GM19324 (cell line): ENCODE data around the gene ITGB3.
A peak's percentile ranks its signal among the peaks of the same experiment; 100 is the strongest.

Experiments
- ATAC-seq: cut with Tn5 transposase; IDR thresholded peaks from one replicate; pipeline ENCODE4 v1.9.1; 2021; ENCODE audit warnings: mild to moderate bottlenecking, moderate library complexity; ENCODE audit not compliant: unreplicated experiment, low FRiP score

Gene ITGB3

DNA sequence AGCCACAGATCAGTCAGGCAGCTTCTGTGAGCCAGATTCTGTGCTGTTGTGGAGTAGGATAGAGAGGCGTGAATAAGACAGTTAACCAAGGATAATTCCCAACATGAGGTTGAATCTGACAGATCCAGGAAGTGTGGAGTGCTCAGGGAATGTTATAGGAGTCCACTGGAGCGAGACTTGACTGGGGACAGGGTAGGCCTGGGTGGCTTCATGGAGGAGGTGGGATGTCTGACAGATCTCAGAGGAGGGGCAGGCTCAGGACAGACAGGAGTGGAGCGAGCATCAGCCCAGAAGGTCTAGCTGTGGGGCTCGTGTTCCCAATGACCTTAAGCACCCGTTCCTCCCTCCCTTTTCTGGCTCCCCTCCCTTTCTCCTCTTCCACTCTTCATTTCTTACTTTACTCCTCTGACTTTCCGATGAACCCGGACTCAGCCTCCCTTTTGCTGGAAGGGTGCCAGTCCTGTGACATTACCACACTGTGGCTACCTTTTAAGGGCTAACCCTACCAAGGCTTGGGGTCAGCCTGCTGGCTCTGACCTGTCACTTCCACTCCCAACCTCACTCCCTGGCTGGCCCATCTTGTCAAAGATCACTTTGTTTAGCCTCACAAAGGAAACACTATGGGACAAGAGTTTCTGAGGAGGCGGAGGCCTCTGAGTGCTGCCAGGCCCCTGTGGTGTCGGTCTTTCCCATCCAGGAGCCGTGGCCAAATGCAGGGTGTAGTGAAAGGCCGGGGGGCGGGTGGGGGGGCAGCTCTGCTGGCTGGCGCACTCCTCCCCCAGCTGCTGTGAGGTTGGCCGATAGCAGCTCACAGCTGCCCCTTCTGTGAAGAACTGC, 41.6 kb downstream of the ITGB3 start:
- ATAC-seq = no peak

DNA sequence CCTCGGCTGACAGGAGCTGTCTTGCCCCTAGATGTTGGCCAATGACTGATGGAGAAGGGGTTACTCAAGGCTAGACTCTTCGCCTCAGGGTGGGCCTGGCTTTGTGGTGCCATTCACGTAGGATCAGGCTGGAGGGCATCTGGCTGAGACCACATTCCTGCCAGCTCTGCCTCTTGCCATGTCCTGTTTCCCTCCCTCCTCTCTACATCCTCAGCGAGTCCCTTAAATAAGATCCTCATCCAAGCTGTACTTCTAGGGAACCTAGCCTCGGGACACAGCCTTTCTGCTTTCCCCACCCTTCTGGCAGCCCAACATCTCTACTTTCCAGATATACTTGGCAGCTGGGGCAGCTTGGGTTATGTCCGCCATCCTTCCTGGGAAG, 42.2 kb downstream of the ITGB3 start:
- ATAC-seq = no peak

DNA sequence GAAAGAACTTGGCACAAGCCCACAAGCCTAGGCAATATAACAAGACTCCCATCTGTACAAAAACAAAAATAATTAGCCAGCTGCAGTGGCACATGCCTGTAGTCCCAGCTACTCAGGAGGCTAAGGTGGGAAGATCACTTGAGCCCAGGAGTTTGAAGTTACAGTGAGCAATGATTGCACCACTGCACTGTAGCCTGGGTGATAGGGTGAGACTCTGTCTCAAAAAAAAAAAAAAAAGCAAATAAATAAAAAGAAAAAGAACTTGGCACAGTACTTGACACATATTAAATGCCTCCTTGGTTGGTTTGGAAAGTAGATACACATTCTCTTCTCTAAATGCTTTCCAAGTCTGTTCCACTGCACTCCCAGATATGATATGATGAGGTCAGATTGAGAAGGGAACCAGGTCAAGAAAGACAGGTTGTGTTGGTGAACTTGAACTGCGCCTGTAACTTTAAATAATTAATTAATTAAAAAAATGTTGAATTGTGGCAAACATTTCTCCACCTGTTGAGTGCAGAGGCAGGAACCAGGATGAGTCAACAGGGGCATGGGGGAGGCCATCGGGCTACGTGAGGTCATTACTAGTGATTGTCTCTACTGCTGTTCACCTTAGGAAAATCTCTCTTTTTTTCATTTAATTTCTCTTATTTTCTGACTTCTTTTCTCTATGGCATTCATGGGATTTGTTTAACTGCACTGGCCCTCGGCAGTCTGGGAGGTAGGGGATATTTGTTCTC, 44.2 kb downstream of the ITGB3 start:
- ATAC-seq = no peak

DNA sequence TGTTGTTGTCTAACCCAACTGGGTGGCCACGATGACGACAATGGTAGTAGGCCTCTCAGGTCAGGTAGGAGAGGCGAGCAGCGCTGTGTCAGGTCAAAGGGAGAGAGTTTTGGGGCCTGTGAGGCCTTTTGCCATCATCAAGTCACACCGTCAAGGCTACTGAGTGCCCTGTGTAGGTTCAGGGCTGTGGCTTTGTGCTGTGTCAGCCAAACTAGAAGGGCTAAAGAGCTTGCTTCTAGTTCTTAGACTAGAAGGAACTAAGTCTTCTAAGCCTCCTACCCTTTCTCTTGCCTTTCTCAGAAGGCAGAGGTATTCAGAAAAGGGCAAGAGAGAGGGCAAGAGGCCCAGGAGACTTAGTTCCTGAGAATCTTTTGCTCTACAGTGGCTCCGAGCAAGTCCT, 45.1 kb downstream of the ITGB3 start:
- ATAC-seq = no peak

DNA sequence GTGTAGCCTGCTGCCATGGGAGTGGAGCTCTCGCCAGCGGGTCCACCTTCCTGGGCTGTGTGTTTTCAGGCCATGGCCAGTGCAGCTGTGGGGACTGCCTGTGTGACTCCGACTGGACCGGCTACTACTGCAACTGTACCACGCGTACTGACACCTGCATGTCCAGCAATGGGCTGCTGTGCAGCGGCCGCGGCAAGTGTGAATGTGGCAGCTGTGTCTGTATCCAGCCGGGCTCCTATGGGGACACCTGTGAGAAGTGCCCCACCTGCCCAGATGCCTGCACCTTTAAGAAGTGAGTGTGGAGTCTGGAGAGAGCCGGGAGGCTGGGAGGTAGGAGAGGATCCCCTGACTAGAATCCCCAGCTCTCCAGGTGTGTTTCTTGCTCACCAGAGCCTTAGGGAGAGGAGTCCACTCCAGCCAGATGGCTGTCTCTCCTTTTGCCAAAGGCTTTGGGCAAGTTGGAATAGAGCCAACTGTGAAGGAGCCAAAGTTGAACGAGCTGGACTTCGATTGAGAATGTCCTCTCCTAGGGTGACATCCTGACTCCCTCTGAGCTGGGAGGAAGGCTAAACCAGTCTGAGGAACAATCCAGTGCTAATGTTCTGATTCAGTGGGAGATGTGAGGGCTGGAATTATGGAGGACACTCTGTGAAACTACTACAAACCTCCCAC, 45.7 kb downstream of the ITGB3 start:
- ATAC-seq = no peak

DNA sequence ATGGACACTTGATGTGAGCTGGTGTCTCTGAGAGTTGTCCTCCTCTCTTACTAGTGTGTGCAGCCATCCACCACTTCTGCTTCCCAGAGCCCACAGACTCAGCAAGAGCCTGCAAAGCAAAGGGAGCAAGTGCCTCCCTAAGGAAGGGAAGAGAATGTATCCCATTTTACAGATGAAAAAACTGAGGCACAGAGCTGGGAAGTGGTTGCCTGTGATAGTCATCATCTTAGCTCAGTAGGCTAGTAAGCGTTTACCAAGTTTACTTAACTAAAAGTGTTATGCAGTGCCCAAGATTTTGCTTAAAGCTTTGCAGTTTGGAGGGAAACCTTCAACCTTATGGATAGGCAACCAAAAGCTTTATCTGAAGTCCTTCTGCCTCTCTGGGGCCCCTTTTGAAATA, 47.1 kb downstream of the ITGB3 start:
- ATAC-seq = no peak

DNA sequence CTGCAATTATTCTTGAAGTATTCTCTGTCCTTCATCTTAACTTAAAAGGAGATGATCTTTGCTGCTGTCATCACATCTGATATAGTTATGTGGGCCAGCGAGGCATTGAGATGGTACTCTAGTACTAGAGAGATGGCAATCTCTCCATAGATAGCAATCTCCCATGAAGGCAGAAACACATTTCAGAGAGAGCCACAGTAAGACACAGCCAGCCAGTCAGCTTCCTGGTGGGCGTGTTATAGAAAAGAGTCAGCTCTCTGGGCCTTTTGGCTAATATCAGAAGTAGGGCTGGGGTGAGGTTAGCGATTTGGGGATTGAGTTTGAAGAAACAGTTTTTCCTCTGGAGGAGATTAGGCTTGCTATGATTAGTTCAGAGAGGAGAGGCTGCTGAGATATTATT, 47.5 kb downstream of the ITGB3 start:
- no peak for ATAC-seq

DNA sequence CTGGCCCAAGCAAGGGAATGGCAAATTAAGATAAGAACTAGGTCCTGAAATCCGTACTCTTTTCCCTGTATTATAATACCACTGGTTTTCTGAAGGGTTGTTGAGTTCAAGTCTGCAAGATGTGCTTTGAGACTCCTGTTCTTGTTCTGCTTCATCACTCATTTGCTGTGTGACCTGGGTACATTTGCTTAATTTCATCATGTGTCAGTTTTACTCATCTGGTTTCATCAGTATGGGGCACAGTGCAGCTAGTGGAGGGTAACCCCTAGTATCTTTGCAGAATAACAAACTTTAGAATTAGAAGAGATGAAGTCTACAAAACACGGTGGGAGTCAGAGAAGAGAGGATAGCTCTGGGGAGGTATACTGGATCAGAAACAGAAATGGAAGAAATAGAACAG, 48.2 kb downstream of the ITGB3 start:
- ATAC-seq = no peak

DNA sequence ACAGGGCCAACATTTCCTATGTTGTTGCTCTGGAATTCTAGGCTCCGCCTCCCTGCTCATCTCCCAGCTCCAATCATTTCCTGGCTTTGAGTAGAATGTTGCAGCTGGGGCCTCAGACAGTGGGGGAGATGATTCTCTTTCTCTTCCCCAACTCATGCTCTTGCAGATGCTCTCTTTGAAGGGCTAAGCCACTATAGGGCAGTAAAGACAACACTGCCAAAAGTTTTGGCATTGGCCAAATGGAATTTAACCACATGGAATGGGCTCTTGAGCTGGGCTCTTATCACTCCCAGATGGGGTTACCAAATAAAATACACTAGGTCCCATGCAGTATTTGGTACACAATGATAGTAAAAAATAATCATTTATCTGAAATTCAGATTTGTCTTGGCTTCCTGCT, 50.6 kb downstream of the ITGB3 start:
- ATAC-seq = no peak

DNA sequence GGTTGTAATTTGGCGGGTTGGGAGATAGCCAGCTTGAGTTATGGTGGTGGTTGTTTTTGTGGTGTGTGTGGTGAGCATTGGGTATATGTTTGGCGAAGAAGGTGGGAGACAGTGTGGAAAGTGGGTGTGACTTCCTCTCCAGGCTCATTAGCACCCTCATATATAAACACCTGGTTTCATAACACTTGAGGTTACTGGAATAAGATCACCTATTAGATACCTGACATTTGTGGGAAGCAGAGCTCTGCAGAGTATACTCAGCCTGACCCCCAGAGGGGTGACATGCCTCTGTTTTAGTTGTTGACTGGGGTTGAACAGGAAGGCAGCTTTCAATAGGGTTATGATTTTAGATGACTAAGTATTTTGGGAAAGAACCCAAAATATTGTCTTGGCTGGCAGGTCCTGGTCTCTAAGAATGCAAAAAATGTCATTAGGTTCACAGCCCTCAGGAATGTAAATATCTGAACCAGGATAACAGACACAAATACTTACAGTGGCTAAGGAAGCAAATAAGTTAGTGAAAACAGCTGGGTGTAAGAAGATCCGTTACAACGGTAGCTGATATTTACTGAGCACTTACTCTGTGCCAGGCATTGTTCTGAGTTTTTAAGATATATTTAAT, 51.8 kb downstream of the ITGB3 start:
- no peak for ATAC-seq

DNA sequence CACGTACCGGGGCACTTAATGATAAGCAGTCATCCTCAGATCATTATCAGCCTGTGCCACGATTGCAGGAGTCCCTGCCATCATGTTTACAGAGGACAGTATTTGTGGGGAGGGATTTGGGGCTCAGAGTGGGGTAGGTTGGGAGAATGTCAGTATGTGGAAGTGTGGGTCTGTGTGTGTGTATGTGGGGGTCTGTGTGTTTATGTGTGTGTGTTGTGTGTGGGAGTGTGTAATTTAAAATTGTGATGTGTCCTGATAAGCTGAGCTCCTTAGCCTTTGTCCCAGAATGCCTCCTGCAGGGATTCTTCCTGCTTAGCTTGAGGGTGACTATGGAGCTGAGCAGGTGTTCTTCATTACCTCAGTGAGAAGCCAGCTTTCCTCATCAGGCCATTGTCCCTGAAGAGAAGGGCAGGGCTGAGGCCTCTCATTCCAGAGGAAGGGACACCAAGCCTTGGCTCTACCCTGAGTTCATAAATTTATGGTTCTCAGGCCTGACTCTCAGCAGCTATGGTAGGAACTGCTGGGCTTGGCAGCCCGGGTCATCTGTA, 56.6 kb downstream of the ITGB3 start:
- ATAC-seq = no peak

DNA sequence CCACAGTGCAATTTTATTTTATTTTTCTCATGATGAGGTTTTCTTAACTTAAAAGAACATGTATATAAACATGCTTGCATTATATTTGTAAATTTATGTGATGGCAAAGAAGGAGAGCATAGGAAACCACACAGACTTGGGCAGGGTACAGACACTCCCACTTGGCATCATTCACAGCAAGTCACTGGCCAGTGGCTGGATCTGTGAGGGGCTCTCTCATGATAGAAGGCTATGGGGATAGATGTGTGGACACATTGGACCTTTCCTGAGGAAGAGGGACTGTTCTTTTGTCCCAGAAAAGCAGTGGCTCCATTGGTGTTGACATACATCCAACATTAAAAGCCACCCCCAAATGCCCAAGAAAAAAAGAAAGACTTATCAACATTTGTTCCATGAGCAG, 57.8 kb downstream of the ITGB3 start:
- no peak for ATAC-seq

DNA sequence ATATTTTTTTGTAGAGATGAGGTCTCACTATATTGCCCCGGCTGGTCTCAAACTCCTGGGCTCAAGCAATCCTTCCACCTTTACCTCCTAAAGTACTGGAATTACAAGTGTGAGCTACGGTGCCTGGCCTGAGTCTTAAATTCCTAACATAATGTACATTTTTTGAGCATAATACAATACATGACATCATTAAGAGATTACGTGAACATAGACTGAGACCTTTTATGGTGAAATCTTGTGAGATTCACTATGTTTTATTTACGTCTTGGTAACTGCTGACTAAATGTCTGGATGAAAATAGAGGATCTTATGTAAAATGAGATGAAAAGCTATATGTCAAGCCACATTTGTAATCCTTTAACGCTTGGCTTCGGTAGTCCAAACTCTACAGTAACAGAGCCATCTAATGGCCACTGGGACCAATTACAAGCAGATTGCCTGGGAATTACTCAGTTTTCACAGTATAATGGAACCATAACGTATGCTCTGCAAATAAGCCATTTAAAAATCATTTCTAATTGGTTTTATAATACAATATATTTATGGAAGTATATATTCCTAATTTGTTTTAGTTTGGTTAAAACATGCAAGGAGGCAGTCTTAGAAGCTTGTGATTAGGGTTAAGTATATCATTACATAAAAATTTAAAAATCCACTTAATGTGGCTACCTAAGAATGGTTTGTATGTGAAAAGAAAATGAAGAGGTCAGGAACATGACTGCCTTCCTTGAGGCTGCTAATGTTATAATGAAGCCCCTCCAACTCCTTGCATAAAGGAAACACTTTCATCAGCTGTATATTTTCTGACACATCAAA, 62.0 kb downstream of the ITGB3 start:
- ATAC-seq = no peak

DNA sequence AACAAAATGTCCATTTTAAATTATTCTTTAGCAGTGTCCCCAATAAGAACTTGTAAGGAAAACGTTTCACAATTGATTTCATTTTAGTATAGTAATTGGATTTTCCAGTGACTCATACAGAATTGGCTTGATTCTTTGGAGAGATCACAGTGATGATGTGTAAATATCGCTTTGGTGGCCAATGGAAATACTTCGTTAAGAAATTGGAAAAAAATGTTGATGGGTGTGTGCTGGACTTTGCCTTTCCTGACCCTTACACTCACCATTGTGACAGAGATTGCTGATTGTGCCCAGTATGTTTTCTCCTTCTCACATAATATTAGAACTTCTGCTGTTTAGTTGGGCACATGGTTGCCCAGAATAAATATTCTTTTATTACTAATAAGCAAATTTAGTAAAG, 62.7 kb downstream of the ITGB3 start:
- no peak for ATAC-seq

DNA sequence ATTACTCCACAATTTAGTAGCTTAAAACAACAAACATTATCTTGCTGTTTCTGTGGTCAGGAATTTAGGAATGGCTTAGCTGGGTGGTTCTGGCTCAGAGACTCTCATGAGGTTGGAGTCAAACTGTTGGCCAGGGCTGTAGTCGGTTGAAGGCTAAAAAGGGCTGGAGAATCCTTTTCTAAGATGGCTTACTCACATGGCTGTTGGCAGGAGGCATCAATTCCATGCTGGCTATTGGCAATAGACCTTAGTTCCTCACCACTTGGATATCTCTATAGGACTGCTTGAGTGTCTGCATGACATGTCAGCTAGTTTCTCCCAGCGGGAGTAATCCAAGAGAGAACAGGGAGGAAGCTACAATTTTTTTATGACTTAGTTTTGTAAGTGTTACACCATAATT, 63.5 kb downstream of the ITGB3 start:
- no peak for ATAC-seq

DNA sequence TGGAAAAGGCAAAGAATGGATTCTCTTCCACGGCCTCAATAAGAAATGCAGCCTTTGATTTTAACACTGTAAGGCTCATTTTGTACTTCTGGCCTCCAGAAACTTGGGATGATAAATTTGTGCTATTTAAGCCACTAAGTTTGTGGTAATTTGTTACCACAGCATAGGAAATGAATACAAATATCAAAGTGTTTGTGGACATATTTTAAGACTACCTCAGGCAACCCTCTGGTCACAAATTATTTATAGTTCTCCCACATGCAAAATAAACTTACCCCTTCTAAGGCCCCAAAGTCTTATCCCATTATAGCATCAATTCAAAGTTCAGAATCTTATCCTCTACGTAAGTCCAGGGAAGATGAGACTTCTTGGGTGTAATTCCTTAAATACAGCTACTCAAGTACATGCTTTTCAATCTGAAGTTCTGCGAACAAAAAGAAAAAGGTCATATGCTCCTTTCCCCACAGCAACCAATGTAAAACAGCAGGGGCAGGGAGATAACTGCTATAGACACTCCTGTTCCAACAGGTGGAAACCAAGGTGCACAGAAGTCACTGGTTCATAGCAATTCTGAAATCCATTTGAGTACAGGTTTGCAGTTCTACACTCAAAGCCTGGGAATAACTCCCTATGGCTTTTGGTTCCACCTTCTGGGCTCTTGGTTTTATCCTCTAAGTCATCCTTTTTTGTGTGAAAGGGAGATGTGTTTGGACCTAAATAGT, 64.7 kb downstream of the ITGB3 start:
- no peak for ATAC-seq

DNA sequence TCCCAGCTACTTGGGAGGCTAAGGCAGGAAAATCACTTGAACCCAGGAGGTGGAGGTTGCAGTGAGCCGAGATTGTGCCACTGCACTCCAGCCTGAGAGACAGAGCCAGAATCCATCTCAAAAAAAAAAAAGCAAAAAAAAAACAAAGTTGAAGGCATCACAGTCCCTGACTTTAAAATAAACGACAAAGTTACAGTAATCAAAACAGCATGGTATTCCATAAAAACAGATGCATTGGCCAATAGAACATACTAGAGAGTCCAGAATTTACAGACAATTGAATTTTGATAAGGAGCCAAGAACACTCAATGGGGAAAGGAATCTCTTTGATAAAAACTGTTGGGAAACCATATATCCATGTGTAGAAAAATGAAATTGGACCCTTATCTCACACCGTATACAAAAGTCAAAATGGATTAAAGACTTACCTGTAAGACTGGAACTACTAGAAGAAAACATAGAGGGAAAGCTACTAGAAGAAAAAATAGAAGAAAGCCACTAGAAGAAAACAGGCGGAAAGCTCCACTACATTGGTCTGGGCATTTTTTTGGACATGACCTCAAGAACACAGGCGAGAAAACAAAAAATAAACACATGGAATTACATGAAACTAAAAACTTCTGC, 67.4 kb downstream of the ITGB3 start:
- no peak for ATAC-seq

DNA sequence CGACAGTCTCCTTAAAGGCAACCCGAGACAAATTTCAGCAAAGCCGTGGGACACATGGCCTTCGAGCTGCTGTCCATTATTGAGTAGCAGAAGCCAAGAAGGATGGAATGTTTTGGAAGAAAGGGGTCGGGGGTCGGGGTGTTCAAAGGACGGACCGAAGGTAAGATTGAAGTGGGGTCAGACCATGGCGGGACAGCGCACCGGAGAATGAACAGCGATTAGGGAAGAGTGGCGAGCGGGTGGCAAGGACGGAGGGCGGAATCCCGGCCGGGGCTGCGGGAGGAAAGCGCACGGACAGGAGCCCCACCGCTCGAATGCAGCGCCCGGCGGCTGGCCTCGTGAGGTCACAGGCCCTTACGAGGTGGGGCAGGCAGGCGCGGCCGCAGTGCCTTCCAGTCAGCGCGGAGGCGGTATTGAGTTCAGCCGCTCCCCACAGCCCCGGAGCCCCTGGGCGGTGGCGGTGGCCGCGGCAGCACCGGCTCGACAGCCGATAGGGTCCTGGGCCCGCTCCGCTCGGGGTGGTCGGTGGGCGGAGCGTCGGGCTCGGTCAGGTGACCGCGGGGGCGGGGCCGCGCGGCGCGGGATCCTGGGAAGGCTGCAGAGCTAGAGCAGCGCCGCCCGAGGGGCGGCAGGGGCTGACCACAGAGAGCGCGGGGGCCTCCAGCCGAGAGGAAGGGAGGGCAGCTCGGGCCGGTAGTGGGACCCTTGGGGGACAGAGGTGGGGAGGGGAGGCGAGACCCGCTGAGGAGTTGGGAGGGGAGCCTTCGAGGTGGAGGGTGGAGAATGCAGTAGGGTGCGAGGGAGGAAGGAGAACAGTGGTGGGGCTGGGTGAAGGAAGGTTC, 70.0 kb downstream of the ITGB3 start, which contains the start of gene EFCAB13:
EFCAB13 (plus strand) TSS at position 574 of the 842 bp plus-strand sequence. CDS start 4,399 bp downstream, outside the sequence.
- ATAC-seq = peak; percentile 91
